Heart left ventricle (tissue), 16 donors: ENCODE data around the gene C1orf167. TPM values are rescaled to one million over a fixed set of nuclear protein-coding genes. Genes with fewer than 3 reads are reported as not detected.

Source experiments
- ATAC-seq, 4 donors: fragments of 200-7000 bp; cut with Tn5 transposase; one replicate each; pipeline ENCODE4 v1.9.1; 2020 to 2022; ENCODE audit warnings: moderate library complexity in 4 of 4, mild to moderate bottlenecking in 3 of 4, moderate number of reproducible peaks in 1 of 4
- DNase-seq, 5 donors: peaks; one replicate each; pipeline ENCODE4 v3.0.0-alpha.2; 2020
- H3K27ac ChIP-seq, 12 donors: fragments of 200-600 bp; sonication (generic) in 4 of 12; one replicate each; pipeline versions ENCODE4 v1.5.0 to v1.8.0; 2016 to 2022; ENCODE audit warnings: mild to moderate bottlenecking in 2 of 12
- H3K27me3 ChIP-seq, 9 donors: fragments of 200-600 bp; sonication (generic) in 2 of 9; one replicate each; pipeline versions ENCODE4 v1.5.1 to v1.8.0; 2016 to 2022; ENCODE audit warnings: mild to moderate bottlenecking in 3 of 9
- H3K36me3 ChIP-seq, 9 donors: fragments of 200-600 bp; sonication (generic) in 2 of 9; one replicate each; pipeline versions ENCODE4 v1.5.0 to v1.8.0; 2018 to 2022; ENCODE audit warnings: mild to moderate bottlenecking in 2 of 9
- H3K4me1 ChIP-seq, 12 donors: fragments of 200-600 bp; sonication (generic) in 4 of 12; one replicate each; pipeline versions ENCODE4 v1.5.0 to v1.8.0; 2016 to 2022; ENCODE audit warnings: mild to moderate bottlenecking in 3 of 12
- H3K4me3 ChIP-seq, 12 donors: fragments of 200-600 bp; sonication (generic) in 4 of 12; one replicate each; pipeline versions ENCODE4 v1.5.0 to v1.8.0; 2017 to 2022; ENCODE audit warnings: mild to moderate bottlenecking in 9 of 12, moderate library complexity in 4 of 12
- H3K9me3 ChIP-seq, 12 donors: fragments of 200-600 bp; sonication (generic) in 4 of 12; one replicate each; pipeline versions ENCODE4 v1.5.0 to v1.8.0; 2016 to 2022; ENCODE audit warnings: mild to moderate bottlenecking in 1 of 12
- CTCF ChIP-seq, 12 donors: fragments of 200-600 bp; sonication (generic) in 4 of 12; IDR thresholded peaks; one replicate each; pipeline versions ENCODE4 v1.5.0 to v1.8.0; 2018 to 2022; ENCODE audit warnings: antibody characterized with exemption in 12 of 12, mild to moderate bottlenecking in 5 of 12
- POLR2A ChIP-seq, 2 donors: fragments of 450-650 bp; IDR thresholded peaks; one replicate each; pipeline ENCODE4 v1.6.1; 2017; ENCODE audit warnings: antibody characterized with exemption in 2 of 2, mild to moderate bottlenecking in 2 of 2, moderate library complexity in 2 of 2
- WGBS, 4 donors: extraction: QIAGEN DNeasy Blood & Tissue Kit in 2 of 4; methylation state at CpG; one replicate each; pipeline versions ENCODE4 v1.1.5 to v1.1.7; 2013 to 2018; 5-methylcytosine and 5-hydroxymethylcytosine counted together
- intact Hi-C, 10 donors: fragments of 100-400 bp; cut with DNase I; formaldehyde crosslinking; loops; one replicate each; pipeline versions ENCODE4 v1.11.1 to v1.14.2; 2022
- polyA plus RNA-seq, 2 donors: library from polyadenylated mRNA; stranded (reverse); fragments of 200-250 nt; gene quantifications; one replicate each; pipeline ENCODE4 v1.2.3, GENCODE V29; 2013
- total RNA-seq, 9 donors: library from RNA; depleted of rRNA in 2 of 9; stranded (reverse); fragments of >200 nt in 2 of 9; fragmentation: NEBNext Ultra II Directional in 3 of 9; extraction: Animal tissue kit (Norgen Biotek cat#: 25700) in 3 of 9; gene quantifications; one replicate each; pipeline versions ENCODE4 v1.1.0 to v1.2.4, GENCODE V29; 2016 to 2023
- donor health status: ischemic (EF 13 %, LVEDD 7.1; RV severe dilation, severe dysfunction).
- donor health status: healthy with polysubstance abuse.
- donor health status: DM: no; HTN: yes; CAD: no.
- donor health status: DM: no; HTN: no; CAD: no.
- donor health status: ischemic (EF 25% LVEDD 6.9; RV normal size, moderate dysfunction).
- donor health status: ischemic (EF 25% LVEDD 5.7; RV mildly dilated, moderate dysfunction).
- donor health status: healthy.
- donor health status: DM: yes; HTN: yes; CAD: no.
- donor health status: ischemic (EF 35%, LVEDD 5.7; RV mildly dilated, moderate dysfunction).
- donor health status: nonischemic (EF 11% LVEDD 7.7; RV severe dilation, severe dysfunction).
- donor health status: DM: yes; HTN: yes; CAD: no.
- donor health status: PGD.
- donor health status: ischemic (EF 29% LVEDD 5.4; RV normal size, mild dysfunction).
- donor health status: nonischemic (EF 23%, LVEDD 6.1; RV moderate dilation, normal function).

The C1orf167 gene
- total and polyA plus RNA-seq, 11 donors: 1.5 to 7.6 (median 3.8) TPM

- 9 to 21% (median 15%) methylated on average over 24 to 44 of the region's 44 CpGs for WGBS, 4 donors
- DNase-seq (peak; percentile 73 to 90 (median 82)), ATAC-seq (peak; percentile 53 to 87 (median 84))
- H3K9me3 ChIP-seq: no peaks in the 10 kb centered on the region
- H3K36me3 ChIP-seq: no peaks in the 10 kb centered on the region
- peak overlapping the region in 11 of 12 donors; percentile 14 to 59 (median 44) for H3K4me3 ChIP-seq
- peaks cover 0 to 13% (median 9%) of the 10 kb centered on the region in 12 donors for H3K4me1 ChIP-seq
- no peak for TF ChIP-seq POLR2A (IDR thresholded peaks at IDR 0.05)
- peak; percentile 90 to 99 (median 97) for TF ChIP-seq CTCF (IDR thresholded peaks at IDR 0.05)
- intact Hi-C loops: loop anchor here (1.0 to 10.0 kb wide), 10 partner anchors 37 to 675 kb away; partner anchors contain the start of genes FBXO2 (in 4 of the 10), FBXO44 (in 4 of the 10), FBXO6 (in 4 of the 10) and MAD2L2 (in 1 of the 10)
- H3K27me3 ChIP-seq: peaks cover 0 to 11% (median 0%) of the 10 kb centered on the region in 9 donors
- H3K27ac ChIP-seq: peak overlapping the region in 4 of 12 donors; percentile 7 to 87 (median 36)
These were observed 42.5 kb upstream of the C1orf167 start for GRCh38 chr1:11719313-11720032.

GRCh38 chr1:11720033-11720376, 42.0 kb upstream of the C1orf167 start:
- Histone ChIP-seq H3K4me1 (peaks cover 0 to 17% (median 9%) of the 10 kb centered on the region in 12 donors), H3K27ac (no peak overlapping the region), H3K4me3 (peak overlapping the region in 5 of 12 donors; percentile 42 to 59 (median 50)), H3K27me3 (peaks cover 0 to 7% (median 0%) of the 10 kb centered on the region in 9 donors), H3K36me3 (no peaks in the 10 kb centered on the region), H3K9me3 (no peaks in the 10 kb centered on the region)
- TF ChIP-seq POLR2A (IDR thresholded peaks at IDR 0.05) (no peak), CTCF (IDR thresholded peaks at IDR 0.05) (peak in 2 of 12 donors; percentile 5 to 27)
- ATAC-seq: no peak
- intact Hi-C loops: loop anchor here in 4 of 10 donors (1.0 to 10.0 kb wide), 4 partner anchors 56 to 675 kb away; partner anchors contain the start of genes FBXO6 (in 3 of the 4) and MASP2 (in 1 of the 4)
- WGBS, 4 donors: 72 to 77% (median 74%) methylated on average over 12 of the region's 12 CpGs
- no peak for DNase-seq

- no peak overlapping the region for H3K27ac ChIP-seq
- peaks cover 0 to 22% (median 9%) of the 10 kb centered on the region in 12 donors for H3K4me1 ChIP-seq
- WGBS, 4 donors: 57 to 75% (median 70%) methylated on average over 4 of the region's 4 CpGs
- no peak overlapping the region for H3K4me3 ChIP-seq
- intact Hi-C loops: loop anchor here in 4 of 10 donors (1.0 to 10.0 kb wide), 4 partner anchors 56 to 676 kb away; partner anchors contain the start of genes FBXO6 (in 3 of the 4) and MASP2 (in 1 of the 4)
- H3K9me3 ChIP-seq: no peaks in the 10 kb centered on the region
- DNase-seq (no peak), ATAC-seq (no peak)
- H3K36me3 ChIP-seq: no peaks in the 10 kb centered on the region
- TF ChIP-seq CTCF (IDR thresholded peaks at IDR 0.05) (no peak), POLR2A (IDR thresholded peaks at IDR 0.05) (no peak)
- peaks cover 0 to 7% (median 0%) of the 10 kb centered on the region in 9 donors for H3K27me3 ChIP-seq
These were observed 41.5 kb upstream of the C1orf167 start for GRCh38 chr1:11720525-11720924.

- Histone ChIP-seq H3K27me3 (peaks cover 0 to 7% (median 0%) of the 10 kb centered on the region in 9 donors), H3K9me3 (no peaks in the 10 kb centered on the region), H3K4me1 (peaks cover 0 to 27% (median 9%) of the 10 kb centered on the region in 12 donors), H3K4me3 (no peak overlapping the region), H3K36me3 (no peaks in the 10 kb centered on the region), H3K27ac (no peak overlapping the region)
- ATAC-seq (no peak), DNase-seq (no peak)
- TF ChIP-seq CTCF (IDR thresholded peaks at IDR 0.05): no peak
- TF ChIP-seq POLR2A (IDR thresholded peaks at IDR 0.05): no peak
- intact Hi-C loops: loop anchor here in 3 of 10 donors (5.0 to 10.0 kb wide), 3 partner anchors 59 to 677 kb away; partner anchors contain the start of genes FBXO6 (in 2 of the 3) and MASP2 (in 1 of the 3)
- WGBS, 4 donors: 50 to 80% (median 75%) methylated on average over 4 of the region's 4 CpGs
These were observed 40.7 kb upstream of the C1orf167 start for GRCh38 chr1:11721311-11721710.
